ENCODE data around the gene BCL3.

BCL3 gene

DNA sequence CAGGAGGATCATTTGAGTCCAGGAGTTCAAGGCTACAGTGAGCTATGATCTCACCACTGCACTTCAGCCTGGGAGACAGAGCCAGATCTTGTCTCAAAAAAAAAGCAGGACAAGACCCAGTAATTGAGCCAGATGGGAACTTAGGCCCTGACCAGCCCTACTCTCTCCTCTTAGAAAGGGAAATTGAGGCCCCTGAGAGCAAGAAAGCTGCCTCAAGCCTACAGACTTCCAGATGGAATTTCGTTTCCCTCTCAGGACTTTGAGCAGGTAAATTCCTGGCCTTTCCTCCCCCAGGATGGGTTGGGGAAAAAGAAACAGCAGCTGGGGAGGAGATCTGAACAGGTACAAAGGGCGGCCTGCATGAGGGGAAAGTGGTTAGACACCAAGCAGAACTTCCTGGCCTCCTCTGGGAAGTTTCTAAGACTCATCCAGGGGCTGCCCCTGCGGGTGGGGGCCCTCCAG lies 3.6 kb upstream of the BCL3 start:
- peak; percentile 29 for DNase-seq

DNA sequence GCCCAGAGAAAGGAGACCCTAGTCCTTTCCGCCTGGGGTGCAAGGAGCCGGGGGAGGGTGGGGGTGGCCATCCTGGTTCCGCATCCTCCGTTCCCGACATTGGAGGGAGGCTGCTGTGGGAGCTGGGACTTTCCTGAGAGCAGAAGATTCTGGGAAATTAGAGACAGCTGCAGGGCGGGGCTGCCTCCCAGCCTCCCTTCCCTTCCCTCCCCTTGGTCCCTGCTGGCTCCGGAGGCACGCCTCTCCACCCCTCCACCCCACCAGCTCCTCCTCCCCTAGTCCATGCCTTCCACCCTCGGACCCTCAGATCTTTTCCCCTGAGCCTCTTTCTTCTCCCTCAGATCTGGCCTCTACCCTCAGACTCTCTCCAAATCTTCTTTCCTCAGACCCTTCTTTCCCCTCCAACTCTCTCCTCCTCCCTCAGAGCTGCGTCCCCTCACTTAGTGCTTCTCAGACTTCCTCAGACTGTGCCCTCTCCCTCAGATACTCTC lies 3.1 kb upstream of the BCL3 start:
- DNase-seq, result peak; percentile 90

DNA sequence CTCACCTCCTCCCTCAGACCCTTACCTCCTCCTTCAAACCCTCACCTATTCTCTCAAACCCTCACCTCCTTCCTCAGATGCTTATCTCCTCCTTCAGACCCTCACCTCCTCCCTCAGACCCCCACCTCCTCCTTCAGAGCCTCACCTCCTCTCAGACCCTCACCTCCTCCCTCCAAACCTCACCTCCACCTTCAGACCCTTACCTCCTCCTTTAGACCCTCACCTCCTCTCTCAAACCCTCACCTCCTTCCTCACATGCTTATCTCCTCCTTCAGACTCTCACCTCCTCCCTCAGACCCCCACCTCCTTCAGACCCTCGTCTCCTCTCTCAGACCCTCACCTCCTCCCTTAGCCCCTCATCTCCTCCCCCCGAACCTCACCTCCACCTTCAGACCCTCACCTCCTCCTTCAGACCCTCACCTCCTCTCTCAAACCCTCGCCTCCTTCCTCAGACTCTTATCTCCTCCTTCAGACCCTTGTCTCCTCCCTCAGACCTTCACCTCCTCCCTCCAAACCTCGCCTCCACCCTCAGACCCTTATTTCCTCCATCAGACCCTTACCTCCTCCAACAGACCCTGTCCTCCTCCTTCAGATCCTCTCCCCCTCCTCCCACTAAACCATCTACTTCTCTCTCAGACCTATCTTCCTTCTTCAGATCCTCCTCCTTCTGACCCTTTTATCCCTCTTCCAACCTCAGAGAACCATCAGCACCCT lies 2.5 kb upstream of the BCL3 start:
- no peak for DNase-seq

DNA sequence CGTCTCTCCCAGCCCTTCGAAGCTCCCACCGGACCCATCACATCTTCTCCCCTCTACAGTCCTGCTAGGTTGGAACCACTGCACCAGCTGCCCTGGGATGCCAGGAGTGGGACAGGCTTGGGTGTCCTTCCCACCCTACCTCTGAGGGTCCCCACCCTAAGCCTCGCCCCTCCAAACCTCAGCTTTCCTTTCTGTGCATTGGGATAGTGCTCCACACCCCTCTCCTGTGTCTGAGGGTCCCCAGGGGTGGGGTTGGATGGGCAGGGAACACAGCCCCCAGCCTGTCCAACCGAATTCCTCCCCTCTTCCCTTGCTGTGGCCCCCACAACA lies 1.9 kb upstream of the BCL3 start:
- no peak for DNase-seq

DNA sequence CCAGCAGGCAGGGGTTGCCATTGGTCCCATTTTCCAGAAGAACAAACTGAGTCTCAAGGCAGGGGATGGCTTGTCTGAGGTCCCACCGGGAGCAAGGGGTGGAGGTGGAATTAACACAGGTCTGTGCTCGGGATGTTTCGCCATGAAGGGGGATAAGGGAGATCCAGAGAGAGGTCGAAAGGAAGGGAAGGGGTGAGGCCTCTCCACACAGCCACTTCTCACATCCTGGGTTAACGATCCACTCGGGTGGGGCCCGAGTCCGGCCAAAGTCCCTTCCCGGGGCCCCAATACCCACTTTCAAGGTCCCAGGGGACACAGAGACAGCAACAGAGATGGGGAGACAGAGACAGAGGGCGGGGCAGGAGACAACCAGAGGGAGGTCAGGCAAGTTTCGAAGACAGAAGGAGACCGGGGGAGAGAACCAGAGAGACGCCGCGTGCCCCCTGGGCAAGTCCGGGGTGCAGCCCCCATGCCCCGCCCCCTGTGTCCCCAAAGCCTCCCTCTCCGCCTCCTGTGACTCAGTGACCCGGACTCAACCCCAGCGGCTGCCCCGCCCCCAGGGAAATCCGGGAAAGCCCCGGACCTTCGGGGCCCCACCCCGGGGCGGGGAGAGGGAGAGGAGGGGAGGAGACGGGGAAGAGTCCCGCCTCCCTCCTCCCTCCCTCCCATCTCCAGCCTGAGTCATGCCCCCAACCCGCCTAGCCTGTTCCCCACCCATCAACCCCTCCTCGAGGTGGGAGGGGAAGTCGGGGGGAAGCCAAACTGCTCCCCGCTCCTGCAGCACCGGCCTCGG lies 1.4 kb upstream of the BCL3 start:
- DNase-seq, result peak; percentile 94

DNA sequence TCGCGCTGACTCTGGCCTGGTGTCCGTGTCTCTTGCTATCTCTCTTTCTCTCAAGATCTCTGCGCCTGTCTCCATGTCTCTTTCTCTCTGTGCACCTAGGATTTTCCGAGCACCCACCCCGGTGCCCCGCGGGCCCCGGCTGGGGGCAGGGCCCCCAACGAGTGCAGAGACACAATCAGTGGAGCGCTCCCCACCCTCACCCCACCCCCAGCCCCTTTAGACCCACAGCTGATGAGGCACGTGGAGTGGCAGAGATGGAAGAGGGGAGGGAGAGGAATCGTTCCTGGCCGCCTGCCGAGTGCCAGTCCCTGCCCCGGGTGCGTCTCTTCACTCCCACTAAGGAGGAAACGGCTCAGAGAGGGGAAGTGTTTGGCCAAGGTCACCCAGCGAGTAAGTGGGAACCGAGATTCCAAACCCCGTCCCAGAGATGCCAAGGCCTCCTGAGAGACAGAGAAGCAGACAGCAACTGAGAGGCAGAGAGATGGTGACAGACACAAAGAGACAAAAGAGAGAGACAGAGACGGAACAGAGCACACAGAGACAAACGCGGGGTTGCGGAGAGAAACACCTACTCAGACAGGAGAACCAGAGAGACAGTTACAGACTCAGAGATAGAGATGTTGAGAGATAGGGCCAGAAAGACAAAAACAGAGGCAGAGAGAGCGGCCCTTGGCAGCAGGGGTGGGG lies 626 bp upstream of the BCL3 start:
- peak; percentile 70 for DNase-seq

DNA sequence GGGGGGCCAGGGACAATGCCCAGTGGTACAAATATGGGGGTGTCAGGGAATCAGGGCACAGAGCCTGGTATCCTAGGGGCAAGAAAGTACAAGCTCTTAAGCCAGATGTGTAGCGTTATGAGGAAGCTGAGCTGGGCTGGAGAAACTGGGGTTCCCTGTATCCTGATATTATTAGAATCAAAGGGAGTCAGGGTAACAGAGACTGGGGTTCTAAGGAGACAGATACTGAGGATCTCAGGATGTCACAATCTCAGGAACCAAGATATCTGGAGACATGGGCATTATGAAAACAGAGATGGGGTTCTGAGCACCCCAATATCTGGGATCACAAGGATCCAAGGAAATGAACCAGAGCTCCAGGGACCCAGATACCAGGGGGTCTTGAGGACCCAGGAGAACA lies 784 bp downstream of the BCL3 start:
- DNase-seq, result no peak

DNA sequence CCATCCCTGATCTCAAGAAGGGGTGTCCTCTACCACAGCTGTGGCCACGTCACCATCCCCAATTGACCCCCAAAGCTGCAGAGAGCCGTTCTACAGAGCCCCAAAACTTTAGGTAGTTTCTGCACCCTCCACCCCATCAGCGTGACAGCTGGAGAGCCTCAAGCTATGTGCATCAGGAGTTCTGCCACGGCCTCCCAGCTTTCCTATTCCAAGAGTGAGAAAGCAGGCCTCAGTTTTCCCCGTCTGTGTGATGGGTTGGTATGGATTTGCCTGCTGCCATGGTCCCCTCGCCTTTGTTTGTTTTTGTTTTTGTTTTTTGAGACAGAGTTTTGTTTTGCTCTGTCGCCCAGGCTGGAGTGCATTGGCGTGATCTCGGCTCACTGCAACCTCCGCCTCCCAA lies 1.5 kb downstream of the BCL3 start:
- no peak for DNase-seq

DNA sequence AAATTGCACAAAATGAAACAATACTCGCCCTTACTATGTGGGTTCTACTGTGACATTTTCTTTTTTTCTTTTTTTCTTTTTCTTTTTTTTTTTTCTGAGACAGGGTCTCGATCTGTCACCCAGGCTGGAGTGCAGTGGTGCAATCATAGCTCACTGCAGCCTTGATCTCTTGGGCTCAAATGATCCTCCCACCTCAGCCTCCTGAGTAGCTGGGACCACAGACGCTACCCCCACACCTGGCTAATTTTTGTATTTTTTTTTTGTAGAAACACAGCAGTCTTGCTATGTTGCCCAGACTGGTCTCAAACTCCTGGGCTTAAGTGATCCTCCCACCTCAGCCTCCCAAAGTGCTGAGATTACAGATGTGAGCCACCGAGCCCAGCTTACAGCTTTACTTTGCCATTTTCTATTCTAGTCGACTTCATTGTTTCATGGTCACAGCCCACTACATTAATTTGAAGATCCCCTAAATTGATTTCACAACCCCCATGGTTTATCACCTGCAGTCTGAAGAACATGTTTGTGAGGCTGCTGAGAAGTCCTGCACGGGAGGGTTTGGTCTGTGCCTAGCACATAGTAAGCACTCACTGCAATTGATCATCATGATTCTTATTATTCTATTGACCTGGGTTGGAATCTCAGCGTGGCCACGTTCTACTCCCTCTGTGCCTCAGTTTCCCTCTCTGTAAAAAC lies 3.8 kb downstream of the BCL3 start:
- no peak for DNase-seq

DNA sequence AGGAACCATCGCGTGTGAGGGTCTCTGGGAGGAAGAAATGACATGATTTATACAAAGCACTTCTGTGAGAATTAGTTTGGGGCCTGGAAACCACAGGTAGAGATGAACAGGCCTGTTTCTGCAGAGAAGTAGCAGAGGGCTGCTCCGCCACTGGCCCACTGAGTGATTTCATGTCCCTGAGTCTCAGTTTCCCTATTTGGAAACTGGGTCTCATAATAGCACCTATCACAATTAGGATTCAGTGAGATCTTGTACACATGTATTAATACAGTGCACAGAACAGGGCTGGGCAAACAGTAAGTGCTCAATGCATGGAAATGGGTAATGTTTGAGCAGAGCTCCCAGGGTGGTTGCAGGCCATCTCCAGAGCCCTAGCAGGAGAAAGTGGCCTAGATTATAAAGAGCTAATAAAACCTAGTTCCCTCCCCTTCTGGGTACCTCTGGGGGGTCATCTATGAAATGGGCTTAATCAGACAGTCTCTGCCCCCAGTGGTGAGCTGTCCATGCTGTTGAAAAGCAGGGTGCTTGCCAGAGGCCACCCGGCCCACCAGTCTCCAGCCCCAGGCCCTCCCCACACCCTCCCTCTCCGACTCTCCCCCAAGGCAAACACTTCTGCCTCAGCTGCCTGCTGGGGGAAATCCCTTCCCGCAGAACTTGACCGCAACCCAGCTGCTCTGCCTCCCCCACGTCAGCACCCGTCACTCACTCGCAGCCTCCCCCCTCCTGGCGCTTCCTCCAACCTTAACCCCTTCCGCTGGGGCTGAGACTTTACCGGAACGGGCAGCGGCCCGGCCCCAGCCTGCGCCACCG lies 4.5 kb downstream of the BCL3 start:
- DNase-seq, result peak; percentile 94

DNA sequence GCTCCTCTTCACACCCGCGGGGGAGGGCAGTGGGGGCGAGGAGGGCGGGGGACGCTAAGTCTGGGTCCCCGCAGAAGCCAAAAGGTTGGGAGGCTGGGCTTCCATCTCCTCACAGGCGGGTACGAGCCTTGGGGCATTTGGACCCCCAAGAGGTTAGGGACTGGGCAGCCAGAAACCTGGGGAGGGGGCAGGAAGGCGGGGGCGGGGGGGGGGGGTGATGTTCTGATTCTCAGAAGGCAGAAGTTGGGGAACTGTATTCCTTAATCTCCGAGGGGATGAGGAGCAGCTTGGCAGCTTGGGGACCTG lies 5.1 kb downstream of the BCL3 start:
- no peak for DNase-seq

DNA sequence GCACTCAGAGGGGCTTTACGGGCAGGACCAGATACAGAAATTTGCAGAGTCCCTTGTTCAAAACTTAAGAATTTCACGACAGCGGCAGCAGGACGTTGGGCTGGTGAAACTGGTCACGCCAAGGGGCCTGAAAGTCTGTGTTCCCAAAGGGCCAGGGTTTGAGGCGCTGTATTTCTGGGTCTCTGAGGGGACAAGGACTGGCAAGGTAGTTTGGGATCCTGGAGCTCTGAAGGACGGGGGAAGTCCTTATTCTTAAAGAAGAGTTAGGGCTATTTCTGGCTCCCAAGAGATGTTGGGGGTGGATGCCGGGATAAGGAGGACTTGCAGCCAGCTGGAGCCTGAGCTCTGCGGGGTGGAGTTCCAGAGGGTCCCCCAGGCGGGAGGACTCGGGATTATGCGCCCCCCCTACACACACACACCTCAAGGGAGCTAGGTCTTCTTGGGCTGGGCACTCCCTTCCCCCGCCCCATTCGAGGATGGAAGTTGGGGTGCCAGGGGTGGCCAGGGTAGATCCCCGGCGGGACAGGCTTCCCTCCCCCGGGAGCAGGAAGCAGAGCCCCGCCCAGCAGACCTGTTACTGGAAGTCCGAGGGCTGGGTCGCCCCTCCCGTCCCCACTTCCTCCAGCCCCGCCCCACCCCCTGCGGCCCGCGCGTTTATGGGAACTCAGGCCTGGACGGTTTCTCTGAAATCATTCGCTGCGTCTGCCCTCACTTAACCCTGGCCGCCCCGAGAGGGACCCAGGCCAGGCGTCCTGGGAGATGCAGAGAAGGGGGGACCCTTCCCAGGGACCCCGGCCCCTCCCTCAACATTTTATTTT lies 5.6 kb downstream of the BCL3 start:
- peak; percentile 87 for DNase-seq

DNA sequence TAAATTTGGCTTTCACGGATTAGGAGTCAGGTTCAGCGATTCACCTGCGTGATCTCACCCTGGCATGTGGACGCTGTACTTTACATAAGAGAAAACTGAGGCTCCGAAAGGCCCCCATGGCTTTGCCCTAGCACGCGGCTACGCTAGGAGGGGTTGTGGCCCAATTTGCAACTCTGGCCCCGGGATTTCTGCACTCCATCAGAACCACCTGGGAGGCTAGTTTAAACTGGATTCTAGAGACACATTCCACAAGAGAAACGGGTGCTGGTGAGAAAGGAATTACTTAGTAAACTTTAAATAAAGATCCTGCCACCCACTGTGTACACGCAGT lies 6.2 kb downstream of the BCL3 start:
- no peak for DNase-seq

DNA sequence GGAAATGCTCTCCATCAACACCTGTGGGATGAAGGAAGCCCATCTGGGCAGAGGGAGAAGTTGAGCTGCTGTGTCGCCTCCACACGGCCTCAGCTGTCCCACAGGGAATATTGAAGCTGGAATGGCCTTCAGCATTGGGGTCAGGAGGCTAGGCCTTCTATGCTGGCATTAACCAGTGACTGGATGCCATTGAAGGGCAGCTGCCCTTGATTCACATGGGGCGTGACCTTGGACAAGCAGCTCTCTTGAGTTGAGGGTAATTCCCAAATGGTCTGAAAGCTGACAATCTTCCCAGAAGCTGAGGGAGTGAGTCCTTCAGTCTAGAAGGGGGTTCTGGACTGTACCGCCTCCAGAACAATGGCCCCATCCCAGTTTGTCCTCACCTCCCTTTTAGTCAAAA lies 6.7 kb downstream of the BCL3 start:
- no peak for DNase-seq

DNA sequence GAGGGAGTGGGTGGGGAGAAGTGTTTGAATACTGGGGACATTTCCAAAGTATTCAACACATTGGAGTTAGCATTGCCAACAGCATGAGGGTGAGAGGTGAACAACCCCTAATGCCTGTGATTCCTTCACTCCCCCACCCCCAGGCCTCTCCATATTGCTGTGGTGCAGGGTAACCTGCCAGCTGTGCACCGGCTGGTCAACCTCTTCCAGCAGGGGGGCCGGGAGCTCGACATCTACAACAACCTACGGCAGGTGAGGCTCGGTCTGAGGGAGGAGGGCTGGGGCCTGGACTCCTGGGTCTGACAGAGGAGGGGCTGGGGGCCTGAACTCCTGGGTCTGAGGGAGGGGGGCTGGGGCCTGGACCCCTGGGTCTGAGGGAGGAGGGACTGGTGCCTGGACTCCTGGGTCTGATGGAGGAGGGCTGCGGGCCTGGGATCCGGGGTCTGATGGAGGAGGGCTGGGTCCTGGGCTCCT lies 7.6 kb downstream of the BCL3 start:
- no peak for DNase-seq

DNA sequence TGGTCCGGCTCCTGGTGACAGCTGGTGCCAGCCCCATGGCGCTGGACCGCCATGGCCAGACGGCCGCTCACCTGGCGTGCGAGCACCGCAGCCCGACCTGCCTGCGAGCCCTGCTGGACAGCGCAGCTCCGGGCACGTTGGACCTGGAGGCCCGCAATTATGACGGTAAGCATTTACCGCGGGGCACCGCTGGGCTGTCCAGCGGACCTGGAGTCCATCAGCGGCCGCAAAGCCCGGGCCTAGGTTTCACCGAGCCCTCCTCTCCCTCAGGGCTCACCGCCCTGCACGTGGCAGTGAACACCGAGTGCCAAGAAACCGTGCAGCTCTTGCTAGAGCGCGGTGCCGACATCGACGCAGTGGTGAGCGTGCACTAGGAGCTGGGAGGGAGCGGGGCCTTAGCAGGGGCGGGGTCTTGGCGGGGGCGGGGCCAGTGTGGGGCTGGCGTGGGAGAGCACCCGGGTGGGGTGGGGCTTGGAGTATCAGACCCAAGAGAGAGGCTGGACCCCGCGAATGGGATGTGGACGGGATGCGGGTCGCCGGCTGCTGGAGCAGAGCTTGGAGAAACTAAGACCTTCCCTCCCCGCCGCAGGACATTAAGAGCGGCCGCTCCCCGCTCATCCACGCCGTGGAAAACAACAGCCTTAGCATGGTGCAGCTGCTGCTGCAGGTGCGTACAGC lies 8.7 kb downstream of the BCL3 start:
- DNase-seq, result peak; percentile 85

DNA sequence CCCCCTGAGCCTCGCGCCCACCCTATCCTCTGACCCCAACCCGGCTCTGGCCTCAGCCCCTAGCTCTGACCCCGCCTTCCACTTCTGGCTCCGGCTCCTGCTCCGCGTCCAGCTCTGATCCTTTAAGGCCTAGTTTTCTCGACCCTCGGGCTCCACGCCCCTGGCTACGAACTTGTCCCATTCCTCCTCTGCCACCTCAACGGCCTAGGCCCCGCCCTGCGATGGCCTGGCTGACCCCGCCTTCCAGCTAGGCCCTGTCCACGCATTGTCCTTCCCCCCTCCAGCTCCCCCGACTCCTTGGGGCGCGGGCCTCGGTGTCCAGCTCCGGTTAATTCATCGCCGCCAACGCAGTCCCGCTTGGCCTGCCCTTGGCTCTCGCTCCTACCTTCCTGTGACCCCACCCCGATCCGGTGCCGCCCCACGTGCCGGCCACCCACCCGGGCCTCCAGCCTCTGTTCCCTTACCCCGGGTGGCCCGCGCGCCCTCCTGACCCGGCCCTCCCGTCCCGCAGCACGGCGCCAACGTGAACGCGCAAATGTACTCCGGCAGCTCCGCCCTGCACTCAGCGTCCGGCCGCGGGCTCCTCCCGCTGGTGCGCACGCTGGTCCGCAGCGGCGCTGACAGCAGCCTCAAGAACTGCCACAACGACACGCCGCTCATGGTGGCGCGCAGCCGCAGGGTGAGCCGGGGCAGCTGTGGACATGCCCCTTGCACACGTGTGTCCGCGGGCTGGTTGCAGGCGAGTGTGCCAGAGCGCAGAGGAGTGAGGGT lies 9.4 kb downstream of the BCL3 start:
- peak; percentile 84 for DNase-seq

DNA sequence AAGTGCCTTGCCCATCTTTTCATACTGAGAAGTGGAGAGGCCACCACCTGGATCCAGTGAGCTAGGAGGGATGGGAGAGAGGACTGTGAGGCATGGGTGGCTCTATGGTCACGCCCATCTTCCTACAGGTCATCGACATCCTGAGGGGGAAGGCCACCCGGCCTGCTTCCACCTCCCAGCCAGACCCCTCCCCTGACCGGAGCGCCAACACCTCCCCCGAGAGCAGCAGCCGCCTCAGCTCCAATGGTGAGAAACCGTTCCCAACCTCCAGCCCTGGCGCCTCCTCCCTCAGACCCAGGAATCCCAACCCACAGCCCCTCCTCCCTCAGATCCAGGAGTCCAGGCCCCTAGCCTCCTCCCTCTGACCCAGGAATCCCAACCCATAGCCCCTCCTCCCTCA lies 10.1 kb downstream of the BCL3 start:
- DNase-seq, result peak; percentile 49

DNA sequence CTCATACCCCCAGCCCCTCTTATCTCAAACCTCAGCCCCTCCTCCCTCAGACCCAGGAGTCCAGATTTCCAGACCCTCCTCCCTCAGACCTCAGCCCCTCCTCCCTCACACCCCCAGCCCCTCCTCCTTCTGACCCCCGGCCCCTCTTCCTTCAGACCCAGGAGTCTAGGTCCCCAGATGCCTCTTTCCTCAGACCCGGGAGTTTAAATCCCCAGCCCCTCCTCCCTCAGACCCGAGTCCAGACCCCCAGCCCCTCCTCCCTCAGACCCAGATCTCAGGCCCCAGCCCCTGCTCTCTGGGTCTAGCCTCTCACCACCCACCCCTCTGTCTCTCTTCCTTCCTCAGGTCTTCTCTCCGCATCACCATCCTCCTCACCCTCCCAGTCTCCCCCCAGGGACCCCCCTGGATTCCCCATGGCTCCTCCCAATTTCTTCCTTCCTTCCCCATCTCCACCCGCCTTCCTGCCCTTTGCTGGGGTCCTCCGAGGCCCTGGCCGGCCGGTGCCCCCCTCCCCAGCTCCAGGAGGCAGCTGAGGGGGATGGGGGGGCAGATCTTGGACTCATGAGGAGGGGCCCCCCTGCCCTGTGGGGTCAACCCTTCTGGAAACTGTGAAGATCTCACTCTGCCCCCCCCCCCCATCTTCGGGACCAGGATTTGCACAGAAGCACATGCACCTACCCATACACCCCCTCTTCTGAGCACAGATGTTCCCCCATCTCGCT lies 10.7 kb downstream of the BCL3 start:
- no peak for DNase-seq

DNA sequence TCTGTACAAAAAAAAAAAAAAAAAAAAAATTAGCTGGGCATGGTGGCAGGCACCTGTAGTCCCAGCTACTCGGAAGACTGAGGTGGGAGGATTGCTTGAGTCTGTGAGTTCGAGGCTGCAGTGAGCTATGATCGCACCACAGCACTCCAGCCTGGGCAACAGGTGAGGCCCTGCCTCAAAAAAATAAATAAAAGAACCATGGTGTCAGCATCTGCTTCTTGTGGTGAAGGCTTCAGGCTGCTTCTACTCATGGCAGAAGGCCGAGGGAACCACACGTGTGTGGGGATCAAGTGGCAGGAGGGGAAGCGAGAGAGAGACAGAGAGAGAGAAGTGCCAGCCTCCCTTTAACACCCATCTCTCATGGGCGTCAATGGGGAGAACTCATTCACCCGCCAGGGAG lies 13.5 kb downstream of the BCL3 start:
- DNase-seq, result no peak
